ENCODE data around the gene UROC1.

DNA sequence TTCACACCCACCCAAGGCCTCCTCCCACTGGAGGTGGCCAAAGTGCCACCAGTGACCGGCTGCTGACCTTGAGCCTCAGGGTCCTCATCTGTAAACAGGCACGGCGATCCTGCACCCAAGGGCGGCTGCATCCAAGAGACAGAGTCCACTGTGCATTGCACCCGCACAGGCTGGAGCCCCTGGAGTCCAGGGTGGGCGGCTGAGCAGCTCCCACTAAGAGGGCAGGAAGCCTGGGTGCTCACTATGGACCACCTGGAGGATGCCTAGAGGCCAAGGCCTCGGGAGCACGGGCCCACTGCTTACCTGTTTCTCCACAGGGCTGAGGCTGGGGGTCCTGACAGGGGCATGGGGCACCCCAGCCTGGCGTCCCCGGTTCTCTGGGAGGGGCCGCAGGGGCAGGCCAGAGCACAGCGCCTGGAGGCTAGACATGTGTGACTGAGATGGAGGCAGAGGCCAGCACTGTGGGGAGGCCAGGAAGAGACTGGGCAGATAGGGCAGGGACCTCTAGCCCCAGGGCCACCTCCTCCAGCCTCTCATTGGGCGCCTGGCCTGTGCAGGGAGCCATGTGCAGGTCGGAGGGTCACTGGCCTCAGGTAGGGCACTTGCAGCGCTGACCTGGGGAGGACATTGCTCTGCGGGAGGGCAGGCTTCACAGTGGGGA is at the start of gene UROC1:
- TF ChIP-seq, protein P1, sequence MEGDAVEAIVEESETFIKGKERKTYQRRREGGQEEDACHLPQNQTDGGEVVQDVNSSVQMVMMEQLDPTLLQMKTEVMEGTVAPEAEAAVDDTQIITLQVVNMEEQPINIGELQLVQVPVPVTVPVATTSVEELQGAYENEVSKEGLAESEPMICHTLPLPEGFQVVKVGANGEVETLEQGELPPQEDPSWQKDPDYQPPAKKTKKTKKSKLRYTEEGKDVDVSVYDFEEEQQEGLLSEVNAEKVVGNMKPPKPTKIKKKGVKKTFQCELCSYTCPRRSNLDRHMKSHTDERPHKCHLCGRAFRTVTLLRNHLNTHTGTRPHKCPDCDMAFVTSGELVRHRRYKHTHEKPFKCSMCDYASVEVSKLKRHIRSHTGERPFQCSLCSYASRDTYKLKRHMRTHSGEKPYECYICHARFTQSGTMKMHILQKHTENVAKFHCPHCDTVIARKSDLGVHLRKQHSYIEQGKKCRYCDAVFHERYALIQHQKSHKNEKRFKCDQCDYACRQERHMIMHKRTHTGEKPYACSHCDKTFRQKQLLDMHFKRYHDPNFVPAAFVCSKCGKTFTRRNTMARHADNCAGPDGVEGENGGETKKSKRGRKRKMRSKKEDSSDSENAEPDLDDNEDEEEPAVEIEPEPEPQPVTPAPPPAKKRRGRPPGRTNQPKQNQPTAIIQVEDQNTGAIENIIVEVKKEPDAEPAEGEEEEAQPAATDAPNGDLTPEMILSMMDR (conservative IDR thresholded peaks at IDR 0.05), result no peak
- TF ChIP-seq EZH2 (IDR thresholded peaks at IDR 0.05; ENCODE audit: low read depth), result no peak

Measured in PC-9 (cell line).